Ectodermal cell (in vitro differentiated cells): ENCODE measurements around the gene CWC27.

Source experiments
- H3K27ac ChIP-seq: 2 replicates; pipeline ENCODE4 v1.7.0; 2013; ENCODE audit warnings: mild to moderate bottlenecking, low read depth, low read length; ENCODE audit not compliant: insufficient read depth, poor library complexity, severe bottlenecking
- H3K27me3 ChIP-seq: 2 replicates; pipeline ENCODE4 v1.7.0; 2013; ENCODE audit warnings: mild to moderate bottlenecking, low read length; ENCODE audit not compliant: insufficient read depth, control insufficient read depth, poor library complexity, severe bottlenecking
- H3K36me3 ChIP-seq: one replicate; pipeline ENCODE4 v1.7.0; 2013; ENCODE audit warnings: low read length; ENCODE audit not compliant: control insufficient read depth, insufficient read depth
- H3K4me1 ChIP-seq: one replicate; pipeline ENCODE4 v1.7.0; 2013; ENCODE audit warnings: low read length; ENCODE audit not compliant: control insufficient read depth, insufficient read depth
- H3K4me3 ChIP-seq: 2 replicates; pipeline ENCODE4 v1.7.0; 2013; ENCODE audit warnings: low read depth, low read length, control low read depth; ENCODE audit not compliant: insufficient read depth
- H3K9me3 ChIP-seq: 2 replicates; pipeline ENCODE4 v1.7.0; 2013; ENCODE audit warnings: mild to moderate bottlenecking, low read length, moderate library complexity; ENCODE audit not compliant: control insufficient read depth
- WGBS, 2 experiments: methylation state at CpG; one replicate each; pipeline ENCODE4 v1.1.7; 2013; ENCODE audit warnings: missing lambda C conversion rate in 2 of 2; 5-methylcytosine and 5-hydroxymethylcytosine counted together

CWC27 gene

DNA sequence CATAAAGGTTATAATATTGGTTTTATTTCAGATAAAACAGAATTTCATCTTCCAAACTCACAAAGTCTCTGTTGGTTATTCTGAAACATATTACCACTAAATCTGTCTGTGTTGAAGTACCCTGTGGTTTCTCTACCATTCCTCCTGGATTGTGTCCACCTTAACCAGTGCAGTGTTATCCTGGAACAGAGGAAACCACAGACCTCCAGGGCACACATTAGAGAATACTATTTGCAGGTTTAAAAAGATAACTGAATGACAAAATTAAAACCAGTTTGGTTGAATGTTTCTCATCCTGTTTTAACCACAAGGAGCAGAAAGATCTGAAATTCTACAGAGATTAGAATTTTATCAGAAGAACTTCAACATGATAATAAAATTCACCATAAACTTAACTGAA, 251.8 kb downstream of the CWC27 start:
- Histone ChIP-seq H3K4me3 (no peak overlapping the region), H3K27me3 (no peaks in the 10 kb centered on the region), H3K4me1 (peaks cover 8% of the 10 kb centered on the region), H3K9me3 (no peaks in the 10 kb centered on the region), H3K27ac (no peak overlapping the region), H3K36me3 (no peaks in the 10 kb centered on the region)

DNA sequence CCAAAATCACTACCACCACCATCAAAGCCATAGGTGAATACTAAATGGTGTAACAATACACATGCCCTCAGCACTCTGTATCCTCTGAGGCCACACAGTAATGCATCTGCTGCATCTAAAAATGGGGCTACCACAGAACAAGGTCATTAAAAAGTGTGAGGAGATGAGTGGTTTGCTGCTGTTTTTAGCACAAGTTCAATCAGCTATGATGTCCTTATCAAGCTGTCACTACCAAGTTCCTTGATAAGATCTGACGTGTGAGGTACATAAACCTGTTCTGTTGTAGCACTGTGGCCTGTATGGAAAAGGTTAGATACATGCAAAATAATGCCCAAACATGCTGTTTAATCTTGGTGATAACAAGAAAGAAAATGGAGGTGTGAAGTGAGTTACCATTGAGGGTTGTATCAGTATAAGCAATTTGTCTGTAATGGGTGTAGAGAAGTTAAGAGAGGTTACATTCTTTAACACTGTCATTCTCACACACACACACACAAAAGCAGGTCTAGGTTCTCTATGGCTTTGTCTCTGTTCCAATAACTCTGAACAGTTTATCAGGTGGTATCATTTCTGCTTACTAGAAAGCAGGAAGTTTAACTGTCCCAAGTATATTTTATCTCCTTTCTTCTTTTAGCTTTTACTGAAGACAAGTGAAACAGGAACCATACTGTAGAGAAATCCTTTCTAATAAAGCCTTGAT, 252.9 kb downstream of the CWC27 start:
- no peaks in the 10 kb centered on the region for H3K9me3 ChIP-seq
- 91 to 95% methylated on average over 1 of the region's 1 CpG for WGBS, 2 experiments
- peaks cover 4% of the 10 kb centered on the region for H3K4me1 ChIP-seq
- H3K36me3 ChIP-seq: no peaks in the 10 kb centered on the region
- H3K27me3 ChIP-seq: no peaks in the 10 kb centered on the region
- H3K4me3 ChIP-seq: no peak overlapping the region
- H3K27ac ChIP-seq: no peak overlapping the region

- no peaks in the 10 kb centered on the region for H3K36me3 ChIP-seq
- no peaks in the 10 kb centered on the region for H3K27me3 ChIP-seq
- no peak overlapping the region for H3K27ac ChIP-seq
- no peaks in the 10 kb centered on the region for H3K9me3 ChIP-seq
- H3K4me1 ChIP-seq: peaks cover 2% of the 10 kb centered on the region
- no peak overlapping the region for H3K4me3 ChIP-seq
These were observed 254.2 kb downstream of the CWC27 start for GRCh38 chr5:65022932-65023331.

DNA sequence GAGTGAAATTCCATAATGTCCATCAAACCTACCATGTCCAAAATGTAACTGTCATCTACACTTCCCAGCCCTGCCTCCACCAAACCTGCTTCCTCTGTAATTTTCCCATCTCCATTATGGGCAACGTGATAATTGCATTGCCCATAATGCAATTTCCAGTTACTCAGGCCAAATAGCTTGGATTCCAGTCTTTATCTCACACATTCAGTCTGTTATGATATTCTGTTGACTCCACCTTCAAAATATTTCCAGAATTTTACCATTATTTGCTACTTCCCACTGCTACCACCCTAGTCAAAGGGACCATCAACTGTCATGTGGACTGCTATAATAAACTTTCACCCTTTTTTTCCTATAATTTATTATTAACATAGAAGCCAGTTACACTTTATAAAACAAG, 256.0 kb downstream of the CWC27 start:
- H3K27me3 ChIP-seq: no peaks in the 10 kb centered on the region
- no peaks in the 10 kb centered on the region for H3K9me3 ChIP-seq
- H3K4me3 ChIP-seq: no peak overlapping the region
- no peak overlapping the region for H3K27ac ChIP-seq
- 88 to 96% methylated on average over 1 of the region's 1 CpG for whole genome bisulfite sequencing, 2 experiments
- no peaks in the 10 kb centered on the region for H3K4me1 ChIP-seq
- H3K36me3 ChIP-seq: no peaks in the 10 kb centered on the region

DNA sequence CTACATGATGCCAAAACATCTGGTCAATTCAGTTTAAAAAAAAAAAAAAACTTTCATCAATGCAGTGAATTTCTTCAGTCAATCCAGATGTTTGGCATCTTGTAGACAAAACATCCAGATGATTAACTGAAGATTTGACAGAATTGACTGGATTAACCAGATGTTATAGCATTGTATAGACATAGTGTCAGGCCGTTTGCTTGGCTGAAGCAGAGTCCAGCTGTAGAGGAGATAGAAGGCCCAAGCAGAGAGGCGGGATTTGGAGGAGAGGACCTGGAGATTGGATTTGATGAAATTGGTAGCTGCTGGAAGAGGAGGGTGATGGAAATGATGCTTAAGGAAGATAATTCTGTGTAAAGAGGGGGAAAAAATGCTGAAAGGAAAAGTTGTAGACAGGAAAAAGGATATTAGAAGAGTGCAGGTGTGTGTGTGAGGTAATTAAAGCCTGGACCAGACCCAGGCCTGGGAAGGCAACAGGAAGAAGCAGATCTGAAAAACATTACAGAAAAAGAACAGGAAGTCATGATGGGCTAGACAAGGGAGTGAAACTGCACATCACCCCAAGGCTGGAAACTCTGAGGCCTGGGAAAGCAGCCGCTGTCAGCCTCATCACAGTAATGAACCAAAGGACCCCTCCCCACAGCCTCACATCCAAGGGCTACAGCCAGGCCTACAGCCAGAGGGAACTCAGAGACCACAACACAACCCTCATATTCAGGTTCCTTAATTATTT, 258.3 kb downstream of the CWC27 start:
- H3K27ac ChIP-seq: no peak overlapping the region
- H3K36me3 ChIP-seq: no peaks in the 10 kb centered on the region
- H3K4me1 ChIP-seq: no peaks in the 10 kb centered on the region
- H3K4me3 ChIP-seq: no peak overlapping the region
- H3K27me3 ChIP-seq: no peaks in the 10 kb centered on the region
- no peaks in the 10 kb centered on the region for H3K9me3 ChIP-seq
- 90 to 94% methylated on average over 3 of the region's 3 CpGs for WGBS, 2 experiments

DNA sequence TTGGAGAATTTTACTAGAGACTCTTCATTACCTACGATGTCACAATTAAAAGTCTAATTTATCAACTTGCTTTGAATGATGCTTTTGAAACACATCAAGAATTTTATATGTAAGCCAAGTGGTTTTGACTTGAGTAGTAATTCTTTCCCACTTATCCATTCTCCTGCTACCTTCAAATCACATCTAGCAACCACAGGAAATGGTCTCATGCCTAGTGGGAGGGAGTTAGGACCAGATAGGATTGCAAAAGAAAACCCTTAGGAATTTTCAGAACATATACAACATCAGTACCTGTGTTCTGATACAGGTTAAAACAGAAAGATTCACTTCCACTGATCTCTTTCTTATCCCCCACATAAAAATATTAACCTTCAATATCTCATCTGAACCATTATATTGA, 260.4 kb downstream of the CWC27 start:
- H3K27me3 ChIP-seq: no peaks in the 10 kb centered on the region
- H3K36me3 ChIP-seq: no peaks in the 10 kb centered on the region
- 100% methylated on average over 1 of the region's 1 CpG; no CpG with 5 or more reads in 1 of the 2 experiments for WGBS, 2 experiments
- H3K4me3 ChIP-seq: no peak overlapping the region
- H3K9me3 ChIP-seq: no peaks in the 10 kb centered on the region
- H3K27ac ChIP-seq: no peak overlapping the region
- H3K4me1 ChIP-seq: no peaks in the 10 kb centered on the region

DNA sequence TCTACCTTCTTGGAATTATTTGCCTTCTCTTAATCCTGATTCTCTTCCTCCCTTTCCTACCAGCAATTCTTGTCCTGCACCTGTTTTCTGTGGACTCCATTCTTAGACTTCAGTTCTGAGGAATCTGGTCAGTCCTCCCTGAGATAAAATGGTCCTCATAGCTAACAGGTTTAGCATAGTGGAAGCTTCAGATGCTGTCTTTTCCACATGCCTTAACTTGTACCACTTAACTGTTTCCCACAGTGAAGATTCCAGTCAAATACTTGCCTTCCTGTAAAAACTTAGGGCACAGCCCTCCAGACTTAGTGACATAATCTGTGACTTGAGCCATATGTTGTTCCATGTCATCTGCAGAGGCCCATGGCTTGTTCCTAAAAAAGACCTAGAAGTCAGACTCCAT, 261.3 kb downstream of the CWC27 start:
- H3K27ac ChIP-seq: no peak overlapping the region
- no peaks in the 10 kb centered on the region for H3K9me3 ChIP-seq
- H3K36me3 ChIP-seq: no peaks in the 10 kb centered on the region
- no peak overlapping the region for H3K4me3 ChIP-seq
- no peaks in the 10 kb centered on the region for H3K4me1 ChIP-seq
- no peaks in the 10 kb centered on the region for H3K27me3 ChIP-seq

GRCh38 chr5:65032250-65032649, 263.5 kb downstream of the CWC27 start:
- Histone ChIP-seq H3K27me3 (peaks cover 6% of the 10 kb centered on the region), H3K4me1 (no peaks in the 10 kb centered on the region), H3K9me3 (no peaks in the 10 kb centered on the region), H3K36me3 (no peaks in the 10 kb centered on the region), H3K4me3 (no peak overlapping the region), H3K27ac (no peak overlapping the region)
- WGBS, 2 experiments: 92 to 96% methylated on average over 6 of the region's 6 CpGs

GRCh38 chr5:65034029-65034812, 265.5 kb downstream of the CWC27 start:
- Histone ChIP-seq H3K27me3 (peaks cover 6% of the 10 kb centered on the region), H3K27ac (no peak overlapping the region), H3K36me3 (no peaks in the 10 kb centered on the region), H3K4me3 (no peak overlapping the region), H3K4me1 (no peaks in the 10 kb centered on the region), H3K9me3 (no peaks in the 10 kb centered on the region)
- WGBS, 2 experiments: 88 to 94% methylated on average over 9 of the region's 9 CpGs

DNA sequence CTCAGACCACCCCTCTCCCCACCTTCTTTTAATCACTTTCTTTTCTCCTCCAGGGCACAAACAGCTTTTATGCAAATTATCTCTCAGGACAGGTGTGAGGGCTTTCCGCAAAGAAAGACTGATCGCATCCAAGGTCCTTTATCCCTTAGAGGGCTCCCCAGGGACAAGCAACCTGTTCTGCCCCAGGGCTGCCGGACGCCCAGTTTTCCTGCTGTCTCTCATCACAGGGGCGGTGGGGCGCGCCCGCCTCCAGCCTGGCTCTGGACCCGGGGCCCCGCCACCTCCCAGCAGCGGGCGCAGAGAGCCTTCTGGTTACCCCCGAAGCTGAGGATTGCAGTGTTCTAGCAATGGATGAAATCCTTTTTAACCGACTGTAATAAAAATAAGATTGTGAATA, 266.1 kb downstream of the CWC27 start:
- peak overlapping the region; percentile 95 for H3K27ac ChIP-seq
- 86 to 87% methylated on average over 14 of the region's 14 CpGs for WGBS, 2 experiments
- H3K4me3 ChIP-seq: peak overlapping the region; percentile 47
- H3K9me3 ChIP-seq: no peaks in the 10 kb centered on the region
- no peaks in the 10 kb centered on the region for H3K4me1 ChIP-seq
- no peaks in the 10 kb centered on the region for H3K36me3 ChIP-seq
- peaks cover 6% of the 10 kb centered on the region for H3K27me3 ChIP-seq
